Lower leg skin (tissue), 4 donors: Measurements from ENCODE around the gene BCL11A. TPM values are rescaled to one million over a fixed set of nuclear protein-coding genes. Genes with fewer than 3 reads are reported as not detected.

ENCODE experiments used
- DNase-seq, 2 donors: peaks; one replicate each; pipeline ENCODE4 v3.0.0-alpha.2; 2019; ENCODE audit warnings: low spot score in 2 of 2
- H3K4me3 ChIP-seq: fragments of 200-600 bp; sonication (generic); 2 replicates; pipeline ENCODE4 v1.5.1; 2017; ENCODE audit warnings: mild to moderate bottlenecking, low read depth; ENCODE audit not compliant: poor library complexity, severe bottlenecking
- POLR2A ChIP-seq, 2 donors: fragments of 450-650 bp; IDR thresholded peaks; one replicate each; pipeline ENCODE4 v1.6.1; 2016 to 2017; ENCODE audit warnings: antibody characterized with exemption in 2 of 2, mild to moderate bottlenecking in 1 of 2, moderate library complexity in 1 of 2
- WGBS, 2 donors: methylation state at CpG; one replicate each; pipeline ENCODE4 v1.1.5; 2018; 5-methylcytosine and 5-hydroxymethylcytosine counted together
- intact Hi-C: fragments of 100-400 bp; cut with DNase I; formaldehyde crosslinking; loops from one replicate; pipeline ENCODE4 v1.15.0; 2023; ENCODE audit warnings: low total_unique reads
- total RNA-seq, 4 donors: library from RNA; depleted of rRNA; stranded (reverse); fragments of >200 nt; gene quantifications; one replicate each; pipeline ENCODE4 v1.1.0, GENCODE V29; 2016
- TF ChIP-seq, protein P1 (sequence below), 3 donors: fragments of 450-650 bp; IDR thresholded peaks; one replicate each; pipeline ENCODE4 v1.5.1; 2016; ENCODE audit warnings: antibody characterized with exemption in 3 of 3, mild to moderate bottlenecking in 3 of 3, moderate library complexity in 2 of 3

Gene BCL11A
- total RNA-seq, 4 donors from 2014 or later: 62.8 to 94.4 (median 71.5) TPM

DNA sequence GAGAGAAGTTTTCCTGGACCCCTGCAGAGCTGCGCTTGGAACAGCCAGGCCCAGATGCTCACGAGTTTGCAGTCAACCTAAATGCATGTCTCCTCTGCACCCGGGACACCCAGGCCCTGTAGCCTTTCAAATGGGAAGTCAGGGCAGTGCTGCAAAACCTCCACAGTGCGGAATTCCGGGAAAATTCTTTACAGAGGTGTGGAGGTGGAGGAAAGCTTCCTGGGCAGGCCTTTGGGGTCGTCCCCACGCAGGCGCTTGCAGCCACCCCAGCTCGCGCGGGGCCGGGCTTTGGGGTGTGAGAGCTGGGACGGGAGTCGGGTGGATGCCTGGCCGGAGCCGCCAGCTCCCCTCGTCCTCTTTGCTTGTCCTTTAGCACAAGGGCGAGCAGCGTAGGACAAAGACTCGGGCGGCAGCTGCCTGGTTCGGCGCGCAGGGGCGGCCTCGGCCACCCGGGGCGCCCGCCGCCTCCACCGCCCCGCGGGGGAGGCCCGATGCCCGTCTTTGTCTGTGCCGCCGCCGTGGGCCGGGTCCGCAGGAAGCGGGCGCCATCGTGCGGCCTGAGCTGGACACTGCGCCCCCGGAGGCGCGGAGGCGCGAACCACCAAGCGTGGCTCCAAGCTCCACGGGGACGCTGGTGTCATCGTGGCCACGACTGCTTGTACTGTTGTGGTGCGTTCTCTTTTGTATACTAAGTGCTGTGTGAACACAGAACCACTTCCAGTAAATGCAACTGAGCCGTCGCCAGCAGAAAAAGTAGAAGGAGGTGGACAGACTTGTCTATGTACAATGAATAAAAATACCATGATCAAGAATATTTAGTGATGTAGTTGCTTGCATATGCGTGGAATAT, 28.2 kb upstream of the BCL11A start:
- no peak for TF ChIP-seq POLR2A (IDR thresholded peaks at IDR 0.05)
- TF ChIP-seq, protein P1, sequence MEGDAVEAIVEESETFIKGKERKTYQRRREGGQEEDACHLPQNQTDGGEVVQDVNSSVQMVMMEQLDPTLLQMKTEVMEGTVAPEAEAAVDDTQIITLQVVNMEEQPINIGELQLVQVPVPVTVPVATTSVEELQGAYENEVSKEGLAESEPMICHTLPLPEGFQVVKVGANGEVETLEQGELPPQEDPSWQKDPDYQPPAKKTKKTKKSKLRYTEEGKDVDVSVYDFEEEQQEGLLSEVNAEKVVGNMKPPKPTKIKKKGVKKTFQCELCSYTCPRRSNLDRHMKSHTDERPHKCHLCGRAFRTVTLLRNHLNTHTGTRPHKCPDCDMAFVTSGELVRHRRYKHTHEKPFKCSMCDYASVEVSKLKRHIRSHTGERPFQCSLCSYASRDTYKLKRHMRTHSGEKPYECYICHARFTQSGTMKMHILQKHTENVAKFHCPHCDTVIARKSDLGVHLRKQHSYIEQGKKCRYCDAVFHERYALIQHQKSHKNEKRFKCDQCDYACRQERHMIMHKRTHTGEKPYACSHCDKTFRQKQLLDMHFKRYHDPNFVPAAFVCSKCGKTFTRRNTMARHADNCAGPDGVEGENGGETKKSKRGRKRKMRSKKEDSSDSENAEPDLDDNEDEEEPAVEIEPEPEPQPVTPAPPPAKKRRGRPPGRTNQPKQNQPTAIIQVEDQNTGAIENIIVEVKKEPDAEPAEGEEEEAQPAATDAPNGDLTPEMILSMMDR (IDR thresholded peaks at IDR 0.05): peak in 1 of 3 donors; percentile 28
- no peak overlapping the region for H3K4me3 ChIP-seq
- DNase-seq: peak in 1 of 2 donors; percentile 92
- 4 to 5% methylated on average over 35 to 49 of the region's 59 CpGs for WGBS, 2 donors
- intact Hi-C loops: no loop called here

DNA sequence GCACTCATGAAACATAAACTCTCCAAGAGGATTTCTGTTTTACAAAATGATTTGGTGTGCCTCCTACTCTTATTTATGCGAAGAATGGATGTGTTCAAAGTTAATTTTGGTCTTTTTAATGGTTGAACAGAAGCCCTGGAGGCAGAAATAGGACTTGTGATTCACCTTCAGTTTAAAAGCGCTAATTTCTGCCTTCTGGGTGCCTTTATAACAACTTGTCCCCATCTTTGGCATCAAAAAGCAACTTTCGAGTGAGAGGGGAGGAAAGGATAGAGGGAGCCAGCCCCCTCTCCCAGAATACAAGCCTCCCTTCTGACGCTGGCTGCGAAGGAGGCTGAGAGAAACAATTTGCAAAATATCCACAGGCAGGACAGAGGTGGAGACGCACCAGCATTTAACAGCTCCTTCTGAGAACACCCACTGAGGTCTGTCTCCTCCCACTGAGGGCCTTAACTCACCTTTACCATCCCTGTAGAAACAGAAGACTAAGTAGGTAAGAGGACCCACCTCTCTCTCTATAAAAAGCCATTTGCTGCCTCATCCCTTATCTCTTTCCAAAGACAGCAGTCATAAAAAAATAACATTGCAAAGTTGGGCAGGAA, 24.3 kb upstream of the BCL11A start:
- 72 to 76% methylated on average over 6 of the region's 6 CpGs for WGBS, 2 donors
- TF ChIP-seq POLR2A (IDR thresholded peaks at IDR 0.05): no peak
- TF ChIP-seq, protein P1 (IDR thresholded peaks at IDR 0.05): no peak
- intact Hi-C loops: no loop called here
- DNase-seq: no peak
- H3K4me3 ChIP-seq: no peak overlapping the region

DNA sequence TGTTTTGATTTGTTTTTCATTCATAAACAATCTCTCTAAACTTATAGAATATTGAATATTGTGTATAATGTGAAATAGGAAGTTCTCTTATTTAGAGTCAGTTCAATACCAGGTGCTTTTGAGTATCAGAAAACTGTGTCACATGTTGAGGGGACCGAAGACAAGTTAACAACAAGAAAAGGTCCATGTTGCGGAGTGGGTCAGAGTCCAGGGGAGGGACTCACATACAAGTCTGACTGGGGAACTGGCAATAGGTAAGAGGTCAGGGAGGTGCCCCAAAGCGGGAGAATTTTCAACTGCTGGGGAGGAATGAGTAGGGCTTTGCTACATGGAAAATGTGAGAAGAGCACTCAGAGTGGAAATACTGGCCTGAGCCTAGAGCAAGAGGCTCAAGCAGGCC, 19.8 kb upstream of the BCL11A start:
- intact Hi-C loops: no loop called here
- no peak for DNase-seq
- no peak for TF ChIP-seq POLR2A (IDR thresholded peaks at IDR 0.05)
- TF ChIP-seq, protein P1 (IDR thresholded peaks at IDR 0.05): no peak
- no peak overlapping the region for H3K4me3 ChIP-seq
- 95% methylated on average over 3 of the region's 3 CpGs for WGBS, 2 donors

DNA sequence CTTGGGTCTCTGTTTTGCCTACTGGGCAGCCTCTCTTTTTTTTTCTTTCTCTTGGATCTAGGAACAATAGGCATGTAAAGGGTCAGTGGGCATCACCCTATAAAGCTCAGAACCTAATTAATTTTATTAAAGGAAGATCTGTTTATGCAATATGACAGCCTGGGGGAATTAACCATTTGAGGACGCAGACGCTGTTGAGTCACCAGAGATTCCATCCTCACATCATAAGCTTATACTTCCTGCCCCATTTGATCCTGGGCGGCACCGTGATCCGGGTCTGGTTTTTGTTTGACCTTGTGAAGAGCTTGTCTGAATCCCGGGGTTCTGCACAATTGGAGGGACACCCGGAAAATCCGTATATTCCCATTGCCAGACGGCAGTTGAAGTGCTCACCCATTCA, 16.8 kb upstream of the BCL11A start:
- intact Hi-C loops: no loop called here
- DNase-seq: no peak
- H3K4me3 ChIP-seq: no peak overlapping the region
- WGBS, 2 donors: 9 to 19% methylated on average over 9 of the region's 9 CpGs
- TF ChIP-seq POLR2A (IDR thresholded peaks at IDR 0.05): no peak
- TF ChIP-seq, protein P1 (IDR thresholded peaks at IDR 0.05): no peak

DNA sequence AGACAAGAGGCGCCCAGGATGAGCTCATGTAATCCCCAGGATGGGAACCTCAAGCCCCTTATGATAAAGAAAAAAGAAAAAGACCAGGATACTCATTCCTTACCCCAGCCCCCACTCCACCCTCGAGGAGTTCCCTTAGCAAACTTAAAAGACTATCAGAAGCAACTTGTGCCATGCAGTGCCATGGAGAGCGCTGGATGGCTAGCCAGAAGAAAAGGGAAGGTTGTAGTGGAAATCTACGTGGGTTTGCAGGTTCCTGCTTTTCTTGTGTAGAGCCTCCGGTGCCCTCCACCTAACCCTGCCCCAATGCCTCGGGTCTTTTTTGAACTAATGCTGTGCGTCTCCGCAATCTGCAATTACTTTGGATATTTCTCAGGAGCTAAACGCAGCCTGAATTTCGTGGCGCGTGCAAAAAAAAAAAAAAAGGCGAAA, 16.2 kb upstream of the BCL11A start:
- WGBS, 2 donors: 2 to 8% methylated on average over 13 of the region's 13 CpGs
- no peak for DNase-seq
- no peak overlapping the region for H3K4me3 ChIP-seq
- TF ChIP-seq POLR2A (IDR thresholded peaks at IDR 0.05): no peak
- TF ChIP-seq, protein P1 (IDR thresholded peaks at IDR 0.05): no peak
- intact Hi-C loops: no loop called here
